ENCODE data around the gene MORC2.

DNA sequence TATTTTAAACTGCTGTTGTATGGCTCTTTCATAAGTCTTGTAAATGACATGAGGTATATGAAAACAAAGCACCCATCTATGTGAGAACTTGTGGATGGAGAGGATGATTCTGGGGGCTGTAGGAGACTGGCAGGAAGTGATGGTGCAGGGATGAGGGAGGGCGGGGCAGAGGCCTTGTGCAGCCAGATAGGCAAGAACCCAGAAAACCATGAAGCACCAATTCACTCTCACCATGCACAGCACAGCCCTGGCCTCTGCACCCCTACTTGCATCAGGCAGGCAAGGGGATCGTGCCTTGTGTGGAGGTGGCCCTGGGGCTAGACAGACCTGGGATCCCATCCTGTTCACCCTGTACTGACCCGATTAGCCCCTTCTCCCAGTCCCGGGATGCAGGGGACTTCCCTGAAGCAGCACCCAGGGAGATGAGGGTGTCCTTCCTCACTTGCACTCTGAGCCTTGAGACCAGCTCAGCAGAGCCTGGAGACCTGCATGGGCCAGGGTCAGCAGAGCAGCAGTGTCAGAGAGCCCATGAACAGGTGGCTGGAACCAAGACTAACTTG lies 85.5 kb downstream of the MORC2 start:
- TF ChIP-seq, protein P1, sequence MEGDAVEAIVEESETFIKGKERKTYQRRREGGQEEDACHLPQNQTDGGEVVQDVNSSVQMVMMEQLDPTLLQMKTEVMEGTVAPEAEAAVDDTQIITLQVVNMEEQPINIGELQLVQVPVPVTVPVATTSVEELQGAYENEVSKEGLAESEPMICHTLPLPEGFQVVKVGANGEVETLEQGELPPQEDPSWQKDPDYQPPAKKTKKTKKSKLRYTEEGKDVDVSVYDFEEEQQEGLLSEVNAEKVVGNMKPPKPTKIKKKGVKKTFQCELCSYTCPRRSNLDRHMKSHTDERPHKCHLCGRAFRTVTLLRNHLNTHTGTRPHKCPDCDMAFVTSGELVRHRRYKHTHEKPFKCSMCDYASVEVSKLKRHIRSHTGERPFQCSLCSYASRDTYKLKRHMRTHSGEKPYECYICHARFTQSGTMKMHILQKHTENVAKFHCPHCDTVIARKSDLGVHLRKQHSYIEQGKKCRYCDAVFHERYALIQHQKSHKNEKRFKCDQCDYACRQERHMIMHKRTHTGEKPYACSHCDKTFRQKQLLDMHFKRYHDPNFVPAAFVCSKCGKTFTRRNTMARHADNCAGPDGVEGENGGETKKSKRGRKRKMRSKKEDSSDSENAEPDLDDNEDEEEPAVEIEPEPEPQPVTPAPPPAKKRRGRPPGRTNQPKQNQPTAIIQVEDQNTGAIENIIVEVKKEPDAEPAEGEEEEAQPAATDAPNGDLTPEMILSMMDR (IDR thresholded peaks at IDR 0.05) = no peak
- no peak for TF ChIP-seq POLR2A (IDR thresholded peaks at IDR 0.05)

Data from adrenal gland (tissue), 5 donors.